Measurements from ENCODE around the gene TRIO.

TRIO gene

DNA sequence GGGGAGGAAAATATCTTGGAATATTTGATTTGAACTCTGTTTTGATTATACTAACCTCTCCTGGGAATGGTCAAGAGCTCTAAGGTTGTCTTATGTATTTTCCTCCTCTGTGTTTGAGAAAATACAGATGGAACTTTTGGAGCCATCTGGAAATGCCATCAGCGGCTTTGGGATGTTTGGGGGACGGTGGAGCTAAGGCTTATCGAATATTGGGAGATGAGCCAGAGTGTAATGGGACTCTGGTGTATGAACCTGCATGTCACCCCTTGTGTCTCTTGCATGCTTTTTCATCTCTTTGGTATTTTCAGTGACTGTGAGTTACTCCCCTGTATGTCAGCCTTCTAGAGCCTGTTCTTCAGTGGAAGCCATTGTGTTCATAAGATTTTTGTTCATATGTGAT lies 258.5 kb downstream of the TRIO start:
- no peak for DNase-seq

DNA sequence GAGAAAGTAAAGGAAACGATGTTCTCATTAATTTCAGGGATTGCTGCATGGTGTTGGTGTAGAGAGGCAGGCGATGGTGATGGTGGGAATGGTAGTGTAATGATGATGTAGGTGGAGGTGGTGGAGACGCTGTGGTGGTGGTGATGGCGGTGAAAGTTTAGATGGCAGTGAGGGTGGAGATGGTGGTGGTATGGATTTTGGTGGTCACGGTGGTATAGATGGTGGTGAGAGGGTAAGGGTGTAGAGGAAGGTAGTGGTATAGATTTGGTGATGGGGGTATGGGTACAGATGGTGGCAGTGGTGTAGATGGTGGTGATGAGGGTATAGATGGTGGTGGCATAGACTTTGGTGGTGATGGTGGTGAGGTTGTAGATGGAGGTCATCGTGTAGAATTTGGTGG lies 259.3 kb downstream of the TRIO start:
- no peak for DNase-seq

DNA sequence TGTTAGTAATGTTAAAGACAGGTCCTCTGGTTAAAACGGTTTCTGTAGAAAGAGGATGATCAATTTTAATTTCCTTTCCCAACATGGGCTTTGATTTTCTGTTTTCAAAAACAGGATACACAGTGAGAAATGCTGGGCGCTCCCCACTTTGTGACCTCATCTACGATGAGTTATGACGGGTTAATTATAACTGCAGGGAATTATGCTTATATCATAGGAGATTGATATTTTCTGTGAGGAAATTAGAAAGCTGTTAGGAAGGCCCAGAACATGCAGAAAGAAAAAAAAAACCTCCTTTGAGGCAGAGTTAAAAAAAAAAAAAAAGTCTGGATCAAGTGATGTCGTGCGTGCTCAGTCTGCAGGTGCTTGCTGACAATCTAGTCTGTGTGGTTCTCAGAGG lies 261.6 kb downstream of the TRIO start:
- DNase-seq, result no peak

DNA sequence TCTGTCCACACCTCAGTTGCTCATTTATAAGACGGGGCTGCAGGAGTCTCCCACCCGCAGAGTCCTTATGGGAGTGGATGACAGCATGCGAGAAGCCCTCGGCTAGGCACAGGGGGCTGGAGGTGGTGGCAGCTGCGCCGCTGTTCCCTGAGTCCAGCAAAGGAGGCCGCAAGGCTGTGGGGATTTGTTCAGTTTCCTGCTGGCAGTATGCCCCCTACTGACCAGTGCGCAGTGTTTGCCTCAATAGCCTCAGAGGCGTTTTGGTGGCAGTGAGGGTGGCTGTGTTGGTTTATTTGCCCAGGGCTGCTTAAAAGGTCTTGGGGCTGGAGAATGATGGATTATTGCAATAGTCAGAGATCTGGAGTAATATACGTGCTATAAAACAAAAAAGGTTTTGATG lies 262.1 kb downstream of the TRIO start:
- no peak for DNase-seq

DNA sequence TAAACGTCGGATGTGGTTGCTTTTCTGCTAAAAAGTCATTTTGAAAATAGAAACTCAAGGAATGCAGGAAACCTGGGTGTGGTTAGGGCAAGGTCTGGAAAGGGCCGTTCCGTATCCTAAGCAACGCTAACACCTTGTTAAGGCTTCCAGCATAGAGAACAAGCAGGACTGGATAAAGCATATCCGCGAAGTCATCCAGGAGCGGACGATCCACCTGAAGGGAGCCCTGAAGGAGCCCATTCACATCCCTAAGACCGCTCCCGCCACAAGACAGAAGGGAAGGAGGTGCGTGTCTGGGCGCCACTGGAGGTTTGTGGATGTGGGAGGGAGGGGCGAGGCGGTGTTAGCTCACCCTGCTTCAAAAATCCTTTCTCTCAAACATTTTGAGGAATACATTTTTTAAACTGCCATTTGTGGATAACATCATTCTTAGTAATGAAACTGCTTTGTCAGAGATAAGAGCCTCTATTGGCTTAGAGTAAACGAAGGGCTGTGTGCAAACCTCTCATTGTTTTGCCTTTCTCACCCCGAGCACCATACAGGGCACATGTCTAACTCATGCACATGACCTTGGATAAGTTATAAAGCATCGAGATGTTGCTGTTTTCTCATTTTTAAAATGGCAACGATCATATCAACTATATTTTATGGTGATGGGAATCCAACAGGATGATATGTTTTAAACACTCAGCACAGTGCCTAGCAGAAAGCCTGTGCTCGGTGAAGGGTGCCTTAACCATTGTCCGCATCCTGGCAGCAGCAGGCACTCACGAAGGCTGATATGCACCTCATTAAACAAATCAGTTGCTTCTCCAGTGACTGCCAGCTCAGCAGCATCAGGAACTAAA lies 262.8 kb downstream of the TRIO start:
- DNase-seq, result no peak

DNA sequence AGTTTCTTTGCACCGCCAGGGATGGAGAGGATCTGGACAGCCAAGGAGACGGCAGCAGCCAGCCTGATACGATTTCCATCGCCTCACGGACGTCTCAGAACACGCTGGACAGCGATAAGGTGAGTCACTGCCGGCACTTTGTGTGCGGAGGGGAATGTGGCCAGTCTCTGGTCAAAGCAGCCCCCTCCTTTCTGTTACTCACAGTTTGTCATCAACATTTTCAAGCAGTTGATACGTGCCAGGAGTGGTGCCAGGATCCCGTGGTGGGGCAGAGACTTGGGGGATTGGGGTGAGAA lies 263.4 kb downstream of the TRIO start:
- no peak for DNase-seq

DNA sequence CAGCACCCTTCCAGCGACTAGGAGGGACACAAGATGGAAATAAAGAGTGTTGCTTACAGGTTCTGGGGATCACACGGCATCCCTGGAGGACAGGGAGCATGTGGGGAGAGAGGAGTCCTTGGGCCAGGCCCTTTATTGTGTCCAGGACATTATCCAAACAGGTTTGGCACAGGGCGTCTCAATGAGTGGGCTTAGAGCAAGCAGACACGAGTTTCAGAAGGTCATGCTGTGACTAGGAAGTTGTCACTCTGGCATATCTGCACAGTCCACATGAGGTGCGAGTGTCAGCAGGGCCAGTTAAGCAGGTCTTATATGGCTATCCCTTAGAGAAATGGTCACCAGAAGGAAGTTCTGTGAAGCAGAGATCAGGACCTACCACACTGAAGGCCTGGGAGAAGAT lies 263.9 kb downstream of the TRIO start:
- DNase-seq, result no peak

DNA sequence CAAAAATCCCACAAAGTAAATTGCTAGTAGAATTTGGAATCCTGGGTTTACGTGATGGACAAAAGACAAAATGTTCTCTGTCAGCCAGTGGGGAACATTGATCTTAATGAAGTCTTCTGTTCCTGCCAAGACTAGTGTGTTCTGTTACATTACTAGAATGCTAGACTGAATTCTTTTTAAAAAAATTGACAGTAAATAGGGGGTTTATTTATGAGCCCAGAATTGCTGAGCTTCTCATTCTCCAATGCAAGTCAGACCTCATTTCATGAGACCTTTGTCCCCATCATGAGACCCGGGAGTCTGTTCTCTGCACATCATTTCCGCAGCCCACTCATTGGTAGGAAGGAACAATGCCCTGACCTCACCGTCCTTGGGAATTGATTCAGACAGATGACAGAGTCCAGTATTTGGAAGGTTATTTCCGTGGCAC lies 264.6 kb downstream of the TRIO start:
- DNase-seq, result no peak

DNA sequence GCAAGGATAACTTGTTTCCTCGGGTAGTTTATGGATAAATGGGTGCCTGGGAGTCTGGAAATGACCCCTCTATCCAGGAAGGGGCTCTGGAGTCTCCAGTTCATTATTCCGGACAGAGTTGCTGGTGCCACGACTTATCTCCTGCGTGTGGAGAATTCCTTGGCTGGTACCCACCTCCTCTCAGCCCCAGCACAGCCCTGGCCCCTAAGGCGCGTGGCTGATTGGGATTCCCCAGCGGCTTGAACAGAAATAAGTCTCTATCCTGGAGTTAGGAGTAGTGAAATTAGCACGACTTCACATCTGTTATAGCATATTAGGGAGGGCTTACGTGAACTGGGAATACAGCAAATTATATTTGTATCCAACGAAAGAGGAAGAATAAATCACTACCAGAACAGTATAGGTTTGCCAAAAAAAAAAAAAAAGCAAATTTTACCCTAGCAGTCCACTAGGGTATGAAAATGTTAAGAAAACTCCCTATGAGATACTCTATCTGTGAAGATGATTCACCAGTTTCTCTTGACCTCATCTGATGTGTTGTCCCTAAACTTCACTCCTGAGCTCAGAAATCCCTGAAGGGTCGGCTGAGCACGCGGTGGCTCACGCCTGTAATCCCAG lies 265.9 kb downstream of the TRIO start:
- no peak for DNase-seq

DNA sequence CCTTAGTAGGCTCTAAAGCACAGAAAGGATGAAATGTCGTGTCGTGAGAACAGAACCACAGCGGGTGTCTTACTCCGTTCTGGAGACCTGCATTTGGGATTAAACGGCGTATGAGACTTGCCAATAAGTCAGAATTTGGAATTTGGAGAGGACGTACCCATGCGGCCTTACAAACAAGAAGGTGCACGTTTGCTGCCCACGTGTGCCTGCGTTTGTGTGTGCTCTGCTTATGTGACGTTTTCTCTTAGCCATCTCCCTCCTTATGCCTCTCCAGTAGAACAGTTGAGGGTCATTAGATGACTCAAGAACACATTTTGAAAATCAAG lies 266.9 kb downstream of the TRIO start:
- DNase-seq, result no peak

DNA sequence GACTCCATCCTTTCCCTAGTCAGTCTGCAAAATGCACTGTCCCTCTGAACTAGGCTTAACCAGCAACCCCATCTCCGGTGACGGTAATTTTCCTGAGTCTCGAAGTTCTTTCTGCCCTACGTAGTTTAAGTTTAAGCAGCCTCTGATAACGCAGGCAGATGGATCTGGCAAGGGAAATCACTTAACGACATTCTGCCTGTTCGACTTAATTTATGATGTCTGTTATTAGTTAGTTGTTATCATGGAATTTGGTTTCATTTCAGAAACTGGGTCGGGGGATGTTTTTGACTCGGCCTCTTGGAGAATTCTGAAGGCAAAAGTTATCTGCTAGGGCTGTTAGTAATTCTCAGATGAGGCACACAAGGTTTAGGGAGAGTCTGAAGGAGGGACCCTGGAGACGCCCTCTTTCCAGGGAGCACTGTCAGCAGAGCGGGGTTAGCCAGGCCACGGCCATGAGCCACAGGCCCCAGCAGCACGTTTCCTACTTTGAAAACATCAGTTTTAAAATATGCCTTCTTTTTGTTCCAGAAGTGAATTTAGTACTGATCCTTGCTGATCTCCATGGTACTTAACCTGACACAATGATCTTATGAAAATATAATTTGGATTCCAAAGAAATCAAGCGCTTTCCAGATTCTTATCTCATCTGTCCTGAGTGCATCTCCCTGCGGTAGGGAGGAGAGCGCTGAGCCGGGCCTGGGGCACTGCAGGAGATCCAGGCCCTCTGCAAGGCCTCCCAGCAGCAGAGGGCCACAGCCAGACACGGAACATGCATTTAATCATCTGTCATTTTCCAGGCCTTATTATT lies 267.5 kb downstream of the TRIO start:
- no peak for DNase-seq

DNA sequence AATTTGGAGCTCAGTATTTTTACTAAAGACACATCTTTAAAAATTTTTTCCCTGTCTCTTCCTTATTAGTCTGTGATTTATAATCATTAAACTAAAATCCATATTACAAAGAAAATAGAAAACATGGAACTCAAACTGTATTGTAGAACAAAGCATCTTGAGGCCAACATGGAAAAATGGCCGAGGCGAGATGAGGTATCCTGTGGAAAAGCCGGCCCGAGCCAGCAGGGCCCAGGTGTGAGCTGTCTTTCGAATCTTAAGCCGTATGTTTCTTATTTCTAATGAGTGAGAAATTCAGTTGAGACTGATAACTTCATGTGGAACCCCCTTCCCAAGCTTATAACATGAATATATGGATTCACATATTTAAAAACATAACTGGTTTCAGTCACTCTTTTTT lies 268.1 kb downstream of the TRIO start:
- DNase-seq, result no peak

DNA sequence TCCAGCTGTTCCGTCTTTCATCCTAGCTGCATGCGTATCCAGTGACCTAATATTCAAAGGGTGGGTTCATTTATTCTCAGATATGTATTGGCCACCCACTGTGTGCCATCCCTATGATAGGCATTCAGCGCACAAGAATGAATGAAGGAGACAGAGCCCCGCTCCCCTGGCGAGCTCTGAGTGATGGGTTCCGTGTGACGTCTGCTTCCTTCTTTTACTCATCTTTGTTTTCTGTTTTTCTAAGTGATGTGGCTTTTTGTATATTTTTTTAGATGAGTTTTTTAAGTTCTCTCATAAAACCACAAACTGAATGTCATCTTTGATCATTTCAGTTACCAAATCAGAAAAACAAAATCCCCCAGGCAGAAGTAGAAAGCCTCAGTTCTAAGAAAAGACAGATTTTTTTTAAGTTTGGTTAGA lies 270.2 kb downstream of the TRIO start:
- no peak for DNase-seq

DNA sequence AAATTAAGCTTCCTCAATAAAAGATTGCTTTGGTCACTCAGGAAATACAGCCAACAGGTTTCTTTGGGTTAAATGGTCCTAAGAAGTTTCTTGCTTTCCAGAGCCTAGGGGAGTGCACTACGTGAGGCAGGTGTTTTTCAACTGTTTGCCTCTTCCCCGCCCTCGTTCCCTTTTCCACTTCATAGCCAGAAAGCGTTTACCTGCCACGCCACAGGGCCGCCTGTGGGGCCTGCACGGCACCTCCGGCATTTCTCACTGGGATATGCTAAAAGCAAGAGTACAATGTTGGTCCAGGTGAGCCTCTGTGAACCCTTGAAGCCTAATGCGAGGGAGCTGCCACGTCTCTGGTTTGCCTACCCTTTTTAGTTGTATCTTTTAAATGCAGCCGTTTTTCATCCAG lies 270.9 kb downstream of the TRIO start:
- DNase-seq, result peak; percentile 64

DNA sequence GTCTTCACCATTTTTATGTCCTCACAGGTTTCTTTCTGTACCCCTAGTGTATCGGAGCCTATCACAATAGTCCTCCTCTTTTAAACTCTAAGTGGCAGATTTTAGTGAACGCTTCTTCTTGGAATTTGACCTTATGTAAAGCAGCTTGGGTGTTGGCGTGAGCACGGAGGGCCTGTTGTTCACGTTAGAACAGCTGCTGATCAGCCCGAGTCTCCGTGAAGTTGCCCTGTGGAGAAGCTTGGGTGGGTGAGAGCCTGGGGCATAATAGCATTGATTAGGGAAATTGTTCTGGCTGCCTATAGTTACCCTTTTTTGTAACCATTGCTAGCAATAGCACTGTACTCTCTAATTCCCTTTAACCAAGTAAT lies 271.5 kb downstream of the TRIO start:
- peak; percentile 41 for DNase-seq

DNA sequence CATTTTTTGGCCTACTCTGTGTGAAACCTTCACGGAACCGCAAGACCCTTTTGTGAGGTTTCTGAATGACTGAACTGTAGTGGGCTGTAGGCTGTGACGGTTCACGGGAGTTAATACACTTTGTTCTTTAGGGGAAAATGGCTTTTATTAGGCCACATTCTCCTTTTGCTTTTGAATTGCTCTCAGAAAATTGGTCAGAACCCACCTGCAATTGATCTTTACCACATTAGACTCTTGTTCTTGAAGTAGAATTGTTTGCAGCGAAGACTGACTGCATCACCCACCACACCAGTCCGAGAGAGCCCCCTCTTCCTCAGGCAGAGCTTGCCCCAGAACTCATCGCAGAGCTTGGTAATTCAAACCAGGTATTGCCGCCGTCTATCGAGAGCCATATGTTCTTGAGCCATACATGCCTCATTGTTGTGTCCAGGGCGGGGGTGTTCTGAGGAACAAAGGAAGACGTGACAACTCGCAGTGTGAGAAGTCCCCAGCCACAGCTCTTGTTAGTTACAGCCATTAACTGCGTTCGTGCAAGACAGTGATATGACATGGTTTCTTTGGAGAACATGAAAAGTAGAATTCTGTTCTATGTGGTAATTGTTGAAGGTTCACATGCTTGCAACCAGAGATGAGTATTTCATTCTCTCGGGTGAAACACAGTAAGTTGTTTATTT lies 272.0 kb downstream of the TRIO start:
- DNase-seq, result no peak

DNA sequence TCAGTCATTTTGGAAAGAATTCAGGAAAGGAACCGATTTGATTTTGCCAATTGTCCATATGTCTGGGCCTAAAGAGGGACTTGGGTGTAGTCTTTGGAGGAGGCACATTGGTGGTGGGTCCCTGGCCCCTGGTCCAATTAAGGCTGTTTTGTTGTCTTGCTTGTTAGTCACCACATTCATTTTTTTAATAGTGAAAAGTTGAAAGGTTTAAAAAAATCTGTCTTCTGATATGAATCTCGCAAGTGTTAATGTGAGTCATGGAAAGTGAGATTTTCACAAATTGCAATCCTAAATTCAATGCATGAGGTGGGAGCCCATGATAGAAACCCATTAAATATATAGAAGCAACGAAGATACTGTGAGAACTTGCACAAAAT lies 272.5 kb downstream of the TRIO start:
- no peak for DNase-seq

DNA sequence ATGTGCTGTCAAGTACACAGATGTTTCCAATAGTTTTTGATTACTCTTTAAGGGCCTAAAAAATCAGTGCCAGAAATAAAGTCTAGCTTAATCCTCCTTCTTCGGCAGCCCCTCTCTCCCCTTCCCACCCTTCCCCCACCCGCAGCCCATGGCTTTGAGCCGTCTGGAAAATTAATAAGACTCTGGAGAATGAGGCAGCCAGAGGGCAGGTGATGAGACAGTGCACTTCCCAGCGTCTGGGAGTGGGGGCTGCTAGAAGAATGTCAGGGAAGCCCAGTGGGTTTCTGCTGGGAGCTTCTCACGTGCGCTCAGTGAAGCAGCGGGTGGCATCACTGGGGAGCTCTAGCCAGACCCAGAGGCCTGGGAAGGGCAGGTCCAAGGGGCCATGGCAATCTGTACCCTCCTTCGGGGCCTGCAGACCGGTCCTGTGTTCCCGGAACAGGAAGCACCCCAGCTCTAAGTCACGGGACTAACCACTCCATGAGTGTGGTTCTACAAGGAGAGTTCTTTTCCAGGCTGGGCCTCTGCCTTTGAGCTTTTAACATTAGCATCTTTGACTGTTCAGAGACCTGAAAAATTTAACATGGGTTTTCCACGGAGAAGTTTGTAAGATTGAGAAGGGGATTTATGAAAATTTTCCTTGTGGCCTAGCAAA lies 273.6 kb downstream of the TRIO start:
- no peak for DNase-seq

DNA sequence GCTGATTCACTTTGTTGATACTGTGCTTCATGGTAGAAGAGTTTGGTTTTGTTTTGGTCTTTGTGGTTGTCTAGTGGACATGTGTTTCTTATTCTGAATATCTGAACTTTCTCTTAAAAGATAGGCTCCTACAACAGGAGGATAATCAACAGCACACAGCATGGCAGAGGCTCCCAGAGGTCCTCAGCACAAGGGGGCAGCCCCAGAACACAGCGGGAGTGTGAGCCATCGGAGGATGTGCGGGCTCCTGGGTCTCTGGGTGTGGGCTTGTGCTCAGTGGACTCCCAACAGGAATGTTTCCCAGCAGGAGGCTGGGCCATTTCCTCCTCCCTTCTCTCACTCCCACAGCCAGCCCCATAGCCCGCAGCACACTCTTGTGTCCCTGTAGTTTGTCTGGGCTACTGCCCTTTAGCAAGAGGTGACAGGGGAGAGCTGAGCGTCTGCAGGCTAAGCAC lies 274.2 kb downstream of the TRIO start:
- DNase-seq, result no peak

DNA sequence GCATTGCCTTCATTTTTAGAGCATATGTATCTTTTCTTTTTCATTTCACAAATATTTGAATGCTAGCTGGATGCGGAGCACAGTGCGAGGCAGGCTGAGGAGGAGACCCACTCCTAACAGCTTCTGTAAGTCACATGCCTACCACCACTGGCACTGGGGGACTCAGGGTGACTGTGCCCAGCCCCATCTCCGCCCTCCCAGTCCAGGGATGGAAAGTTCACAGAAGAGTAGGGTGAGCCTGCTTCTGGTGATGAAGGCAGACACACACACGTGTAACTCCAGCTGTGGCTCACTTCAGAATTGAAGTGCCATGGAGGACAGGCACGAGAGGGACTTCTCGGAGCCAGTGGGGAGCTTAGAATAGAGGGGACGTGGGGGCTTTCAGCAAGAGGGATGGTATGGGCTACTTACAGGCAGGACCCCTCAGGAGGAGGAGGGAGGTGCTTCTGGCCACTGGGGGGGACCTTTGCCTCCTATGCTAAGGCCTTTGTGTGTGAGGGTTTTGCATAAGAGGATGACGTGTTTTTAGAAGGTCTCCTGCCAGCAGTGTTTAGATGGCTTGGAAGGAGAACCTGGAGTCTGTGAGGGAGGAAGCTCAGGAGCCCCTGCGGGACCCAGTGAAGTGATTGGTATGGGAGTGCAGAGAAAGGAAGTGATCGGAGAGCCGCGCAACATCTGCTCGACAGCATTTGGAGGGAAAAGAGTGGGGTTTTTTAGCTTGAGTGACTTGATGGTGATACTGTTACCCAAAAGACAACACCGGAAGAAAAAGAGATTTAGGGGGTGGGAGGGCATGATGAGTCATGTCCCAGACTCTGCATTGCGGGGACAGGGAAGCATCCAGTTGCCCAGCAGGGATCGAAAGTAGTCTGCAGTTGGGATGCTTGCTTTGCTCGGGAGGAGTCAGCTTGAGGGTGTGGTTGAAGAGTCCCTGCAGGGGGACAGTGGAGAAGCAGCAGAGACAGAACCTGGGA lies 274.9 kb downstream of the TRIO start:
- no peak for DNase-seq

DNA sequence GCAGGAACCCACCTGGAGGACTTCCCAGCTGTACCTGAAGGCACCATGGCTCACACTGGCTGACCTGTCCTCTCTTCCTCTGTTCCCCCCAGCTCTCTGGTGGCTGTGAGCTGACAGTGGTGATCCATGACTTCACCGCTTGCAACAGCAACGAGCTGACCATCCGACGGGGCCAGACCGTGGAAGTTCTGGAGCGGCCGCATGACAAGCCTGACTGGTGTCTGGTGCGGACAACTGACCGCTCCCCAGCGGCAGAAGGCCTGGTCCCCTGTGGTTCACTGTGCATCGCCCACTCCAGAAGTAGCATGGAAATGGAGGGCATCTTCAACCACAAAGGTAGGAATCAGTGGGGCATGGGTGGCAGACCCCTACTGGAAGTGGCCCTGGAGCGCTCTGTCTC lies 276.5 kb downstream of the TRIO start:
- no peak for DNase-seq

Measured in NCI-H526 treated with DMSO at 0.1 percent for 48 hours (cell line).